GM21447 (cell line): Measurements from ENCODE around the gene NUDT7.

Experiments used
- ATAC-seq: cut with Tn5 transposase; IDR thresholded peaks from one replicate; pipeline ENCODE4 v1.9.1; 2021; ENCODE audit not compliant: unreplicated experiment

The NUDT7 gene

GRCh38 chr16:77723108-77723514, 797 bp downstream of the NUDT7 start:
- ATAC-seq = peak; percentile 19

GRCh38 chr16:77724174-77724573, 1.9 kb downstream of the NUDT7 start:
- no peak for ATAC-seq

GRCh38 chr16:77729951-77730350, 7.6 kb downstream of the NUDT7 start:
- no peak for ATAC-seq

GRCh38 chr16:77732241-77732946, 10.1 kb downstream of the NUDT7 start:
- no peak for ATAC-seq

- ATAC-seq = no peak
Observed at GRCh38 chr16:77736879-77737278, 14.6 kb downstream of the NUDT7 start.

- no peak for ATAC-seq
Observed at GRCh38 chr16:77738706-77739558, 16.6 kb downstream of the NUDT7 start.

GRCh38 chr16:77739559-77739892, 17.2 kb downstream of the NUDT7 start:
- ATAC-seq = no peak

- no peak for ATAC-seq
Observed at GRCh38 chr16:77744141-77744540, 21.8 kb downstream of the NUDT7 start.

GRCh38 chr16:77745972-77746371, 23.7 kb downstream of the NUDT7 start:
- no peak for ATAC-seq

- no peak for ATAC-seq
Observed at GRCh38 chr16:77748421-77749005, 26.2 kb downstream of the NUDT7 start.

GRCh38 chr16:77749415-77749814, 27.1 kb downstream of the NUDT7 start:
- ATAC-seq = no peak

- no peak for ATAC-seq
Observed at GRCh38 chr16:77758046-77758445, 35.7 kb downstream of the NUDT7 start.

- ATAC-seq = no peak
Observed at GRCh38 chr16:77758508-77758907, 36.2 kb downstream of the NUDT7 start.

- no peak for ATAC-seq
Observed at GRCh38 chr16:77759201-77759600, 36.9 kb downstream of the NUDT7 start.

GRCh38 chr16:77759821-77760220, 37.5 kb downstream of the NUDT7 start:
- ATAC-seq = no peak

- no peak for ATAC-seq
Observed at GRCh38 chr16:77760800-77761199, 38.5 kb downstream of the NUDT7 start.

- ATAC-seq = no peak
Observed at GRCh38 chr16:77761204-77761603, 38.9 kb downstream of the NUDT7 start.

- no peak for ATAC-seq
Observed at GRCh38 chr16:77762262-77762661, 39.9 kb downstream of the NUDT7 start.

GRCh38 chr16:77763994-77764393, 41.7 kb downstream of the NUDT7 start:
- no peak for ATAC-seq

GRCh38 chr16:77767211-77767610, 44.9 kb downstream of the NUDT7 start:
- ATAC-seq = no peak

GRCh38 chr16:77767826-77768225, 45.5 kb downstream of the NUDT7 start:
- no peak for ATAC-seq
